DMS53 treated with DMSO at 0.1 percent for 48 hours (cell line): ENCODE results near the gene FAM200C.
"Not testable (repeated sequence)": the region's sequence is repeated elsewhere in the genome, so short reads cannot be mapped to it uniquely, and the experiment has no call there.

Experiments
- DNase-seq: peaks from one replicate; lab custom pipeline; 2025; ENCODE audit not compliant: unreplicated experiment; lab: John Stamatoyannopoulos, UW

FAM200C gene

DNA sequence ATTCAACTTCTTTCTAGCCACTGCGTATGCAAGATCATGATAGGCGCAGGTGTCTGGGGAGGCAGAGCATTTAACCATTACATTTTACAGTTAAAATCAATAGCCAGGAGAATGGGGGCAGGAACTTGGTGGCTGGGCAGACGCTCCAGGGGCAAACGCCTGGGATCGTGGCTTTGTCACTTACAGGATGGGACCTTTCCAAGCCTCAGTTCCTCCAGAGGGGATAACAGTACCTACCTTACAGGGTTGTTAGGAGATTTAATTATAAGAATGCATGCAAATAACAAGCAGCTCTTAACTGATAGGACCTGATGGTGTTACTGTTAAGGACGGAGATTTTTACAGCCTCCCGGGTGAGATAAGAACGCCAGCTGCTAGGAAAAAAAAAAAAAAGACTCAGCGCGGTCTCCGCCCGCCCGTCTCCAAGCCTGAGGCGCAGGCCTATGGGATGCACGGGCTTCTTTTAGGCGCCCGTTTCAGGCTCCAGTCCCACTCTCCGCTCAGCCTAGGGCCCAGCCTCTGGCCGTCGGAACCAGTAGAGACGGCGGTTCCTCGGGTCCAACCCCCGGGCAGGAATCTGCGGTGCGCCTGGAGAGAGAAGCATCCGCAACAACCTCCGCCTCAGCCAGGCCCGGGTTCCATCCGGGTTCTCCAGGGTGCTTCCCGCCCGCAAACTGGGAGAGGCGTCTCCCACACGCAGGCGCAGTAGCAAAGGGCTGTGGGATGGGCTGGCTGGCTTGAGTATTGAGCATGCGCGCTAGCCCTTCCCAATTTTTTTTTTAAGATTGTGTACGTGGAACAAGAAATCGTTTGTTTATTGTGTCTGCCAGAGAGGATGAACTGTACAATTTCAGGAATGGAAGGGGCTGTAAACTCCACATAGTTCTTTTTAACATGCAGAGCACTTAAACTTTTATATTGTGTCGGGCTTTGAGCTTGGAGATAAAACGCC is at the start of gene FAM200C:
Gene FAM200C, minus strand, starts transcription at position 653 of the 952 bp plus-strand sequence. CDS start 4,564 bp downstream, outside the sequence.
- peak; percentile 94 for DNase-seq

DNA sequence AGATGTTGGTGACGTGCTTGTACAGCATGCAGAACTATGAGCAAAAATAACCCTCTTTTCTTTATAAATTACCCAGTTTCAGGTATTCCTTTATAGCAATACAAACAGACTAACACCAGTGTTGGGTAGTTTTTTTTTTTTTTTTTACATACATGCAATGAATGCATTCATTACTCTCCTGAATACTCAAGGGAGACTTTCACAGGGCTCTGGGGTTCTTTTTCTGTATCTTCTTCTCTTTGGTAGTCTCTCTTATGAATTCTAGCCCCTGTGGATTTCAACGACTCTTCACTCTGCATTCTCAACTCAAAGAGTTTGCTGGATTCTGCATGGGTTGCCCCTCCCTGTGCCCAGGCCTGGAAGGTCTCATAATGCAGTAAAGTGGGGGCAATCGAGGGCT is 49.6 kb upstream of the FAM200C start:
- no peak for DNase-seq

GRCh38 chr5:160448886-160449285 is 49.0 kb upstream of the FAM200C start:
- DNase-seq = no peak

DNA sequence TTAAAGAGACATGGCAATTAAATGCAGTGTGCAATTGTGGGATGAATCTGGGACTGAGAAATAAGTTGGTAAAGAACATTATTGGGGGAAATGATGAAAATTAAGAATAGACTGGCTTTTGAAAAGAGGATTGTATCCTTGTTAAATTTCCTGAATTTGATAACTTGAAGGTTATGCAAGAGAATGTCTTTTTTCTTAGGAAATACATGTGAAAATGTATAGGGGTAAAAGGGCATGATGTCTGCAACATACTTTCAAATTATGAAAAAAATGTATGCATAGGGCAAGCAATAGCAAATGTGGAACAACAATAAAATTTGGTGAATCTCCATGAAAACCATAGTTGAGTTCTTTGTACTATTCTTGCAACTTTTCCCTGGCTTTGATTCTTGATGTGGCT is 45.9 kb upstream of the FAM200C start:
- DNase-seq = no peak

DNA sequence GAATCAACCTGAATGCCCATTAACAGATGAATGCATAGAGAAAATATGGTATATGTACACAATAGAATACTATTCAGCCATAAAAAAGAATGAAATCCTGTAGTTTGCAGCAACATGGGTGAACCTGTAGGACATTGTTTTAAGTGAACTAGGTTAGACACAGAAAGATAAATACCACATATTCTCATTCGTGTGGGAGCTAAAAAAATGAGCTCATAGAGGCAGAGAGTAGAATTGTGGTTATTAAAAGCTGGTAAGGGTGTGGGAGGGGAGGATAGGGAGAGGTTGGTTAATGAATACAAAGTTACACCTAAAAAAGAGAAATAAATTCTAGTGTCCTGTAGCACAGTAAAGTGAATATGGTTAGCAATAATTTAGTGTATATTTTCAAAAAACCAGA is 45.3 kb upstream of the FAM200C start:
- no peak for DNase-seq

DNA sequence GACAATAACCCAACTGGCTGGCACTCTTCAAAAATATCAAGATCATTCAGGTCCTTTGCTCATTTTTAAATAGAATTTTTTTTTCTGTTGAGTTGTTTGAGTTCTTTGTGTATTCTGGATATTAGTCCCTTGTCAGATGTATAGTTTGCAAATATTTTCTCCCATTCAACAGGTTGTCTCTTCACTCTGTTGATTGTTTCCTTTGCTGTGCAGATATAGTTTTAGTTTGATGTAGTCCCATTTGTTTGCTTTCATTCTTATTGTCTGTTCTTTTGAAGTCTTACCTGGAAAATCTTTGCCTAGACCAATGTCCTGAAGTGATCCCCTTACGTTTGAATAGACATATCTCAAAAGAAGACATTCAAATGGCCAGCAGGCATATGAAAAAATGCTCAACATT is 44.6 kb upstream of the FAM200C start:
- DNase-seq = no peak

DNA sequence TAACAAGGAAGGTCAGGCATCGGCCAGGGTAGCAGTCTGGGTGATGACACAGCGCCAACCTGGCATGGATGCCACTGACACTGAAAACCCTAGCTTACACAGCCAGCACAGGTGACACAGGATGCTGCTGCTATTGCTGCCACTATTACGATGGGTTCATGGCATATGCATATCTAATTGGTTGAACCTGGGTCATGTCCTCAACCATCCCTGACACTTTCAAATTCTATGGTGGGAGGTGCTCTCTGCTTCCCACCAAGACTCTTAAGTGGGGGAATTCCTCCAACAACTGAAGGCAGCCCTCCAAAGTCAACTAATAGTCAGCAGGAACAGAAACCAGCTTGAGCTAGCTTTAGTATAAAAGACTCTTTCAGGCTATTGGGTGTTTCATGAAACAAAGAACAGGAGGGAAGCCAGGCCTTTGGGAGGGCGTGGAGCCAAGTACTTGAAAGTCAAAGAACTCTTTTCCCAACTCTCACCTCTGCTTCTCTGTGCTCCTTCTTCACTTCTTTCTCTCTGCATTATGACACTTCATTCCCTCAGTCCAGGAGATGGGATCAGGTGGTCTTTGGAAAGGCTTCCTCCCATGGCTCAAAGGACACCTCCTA is 43.1 kb upstream of the FAM200C start:
- DNase-seq = no peak

- DNase-seq = no peak
Observed at GRCh38 chr5:160441311-160441781, 41.5 kb upstream of the FAM200C start.

DNA sequence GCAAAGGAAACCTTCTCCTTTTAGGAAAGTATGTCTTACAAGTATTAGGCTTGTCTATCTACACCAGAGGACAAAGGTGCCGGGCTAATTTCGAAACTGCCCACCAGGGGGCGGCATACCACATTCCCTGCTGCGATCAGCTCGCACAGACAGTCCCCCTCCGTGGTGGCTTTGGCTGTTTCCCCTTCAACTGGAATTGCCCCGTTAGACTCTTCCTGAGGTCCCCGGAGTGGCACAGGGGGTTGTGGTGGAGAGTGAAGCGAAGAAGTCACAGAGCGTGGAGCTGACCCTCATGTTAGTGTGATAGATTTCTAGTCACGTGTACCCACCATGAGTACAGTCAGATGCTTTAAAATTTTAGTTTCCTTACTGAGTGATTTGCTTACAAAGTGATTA is 39.3 kb upstream of the FAM200C start:
- DNase-seq = peak; percentile 95

DNA sequence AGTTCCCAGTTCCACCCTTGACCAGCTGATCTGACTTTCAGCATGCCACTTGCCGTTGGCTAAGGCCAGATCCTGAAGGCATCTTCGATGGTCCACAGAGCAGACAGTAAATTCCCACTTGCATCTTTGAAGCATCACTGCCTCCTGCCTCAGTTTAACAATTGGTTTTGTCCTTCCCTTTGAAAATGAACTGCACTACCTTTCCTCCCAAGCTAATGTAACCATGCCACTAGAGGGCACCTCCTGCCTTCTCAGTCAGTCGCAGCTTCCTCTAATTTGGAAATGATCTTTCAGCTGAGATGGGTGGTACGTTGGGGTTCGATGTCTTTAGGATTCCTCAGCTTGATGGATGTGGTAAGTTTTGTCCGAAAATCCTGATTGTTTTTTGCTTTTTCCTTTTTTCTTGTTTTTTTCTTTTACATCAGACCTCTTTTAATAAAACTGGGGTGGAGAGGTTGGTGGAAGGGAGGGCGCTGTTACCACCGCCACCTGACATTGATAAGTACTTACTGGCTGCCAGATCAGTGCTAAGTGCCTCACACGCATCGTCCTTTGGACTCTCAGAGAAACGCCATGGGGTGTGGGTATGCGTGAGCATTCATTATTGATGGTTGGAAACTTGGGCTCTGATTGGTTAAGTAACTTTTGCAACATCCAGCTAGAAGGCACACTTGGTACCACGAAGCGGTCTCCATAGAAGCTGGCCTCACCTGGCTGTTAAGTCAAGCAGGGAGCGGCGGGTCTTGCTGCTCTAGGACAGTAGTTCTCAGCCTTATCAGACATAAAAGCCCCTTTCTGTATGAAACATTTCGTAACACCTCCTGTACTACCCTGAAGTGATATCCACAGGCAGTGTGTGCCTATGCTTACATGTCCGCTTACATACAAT is 38.7 kb upstream of the FAM200C start:
- peak; percentile 95 for DNase-seq

DNA sequence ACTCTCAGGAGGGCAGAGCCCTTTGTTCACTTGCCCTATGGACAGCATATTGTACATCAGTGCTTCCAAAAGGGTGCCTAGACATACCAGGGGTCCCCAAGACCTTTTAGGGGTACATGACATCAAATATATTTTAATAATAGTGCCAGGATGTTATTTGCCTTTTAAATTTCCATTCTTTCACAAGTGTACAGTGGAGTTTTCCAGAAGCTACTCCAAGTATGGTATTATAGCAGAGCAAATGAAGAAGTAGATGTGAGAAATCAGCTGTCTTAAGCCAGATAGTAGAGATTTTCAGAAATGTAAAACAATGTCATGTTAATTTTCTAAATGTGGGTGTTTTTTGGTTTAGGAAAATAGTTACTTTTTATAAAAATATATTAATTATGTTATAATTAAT is 37.4 kb upstream of the FAM200C start:
- DNase-seq = no peak

GRCh38 chr5:160436661-160437060 is 36.8 kb upstream of the FAM200C start:
- not testable (repeated sequence) for DNase-seq

DNA sequence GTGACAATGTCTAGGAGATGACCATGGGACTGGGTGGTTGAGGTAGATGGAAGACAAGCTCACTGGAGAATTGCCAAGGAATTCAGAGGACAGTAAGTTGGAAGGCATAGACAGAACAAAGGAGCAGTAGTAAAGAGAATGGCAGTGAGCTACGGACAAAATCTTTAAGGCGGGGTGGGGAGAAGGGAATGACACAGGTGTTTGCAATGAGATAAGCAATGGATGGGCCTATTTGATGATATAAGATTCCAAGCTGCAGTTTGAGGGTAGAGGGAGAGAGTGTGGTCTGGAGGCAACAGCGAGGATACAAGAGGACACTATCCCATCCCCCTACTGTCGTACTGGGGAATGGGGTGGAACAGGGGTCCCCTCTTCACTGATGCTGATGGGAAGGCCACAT is 36.2 kb upstream of the FAM200C start:
- no peak for DNase-seq

DNA sequence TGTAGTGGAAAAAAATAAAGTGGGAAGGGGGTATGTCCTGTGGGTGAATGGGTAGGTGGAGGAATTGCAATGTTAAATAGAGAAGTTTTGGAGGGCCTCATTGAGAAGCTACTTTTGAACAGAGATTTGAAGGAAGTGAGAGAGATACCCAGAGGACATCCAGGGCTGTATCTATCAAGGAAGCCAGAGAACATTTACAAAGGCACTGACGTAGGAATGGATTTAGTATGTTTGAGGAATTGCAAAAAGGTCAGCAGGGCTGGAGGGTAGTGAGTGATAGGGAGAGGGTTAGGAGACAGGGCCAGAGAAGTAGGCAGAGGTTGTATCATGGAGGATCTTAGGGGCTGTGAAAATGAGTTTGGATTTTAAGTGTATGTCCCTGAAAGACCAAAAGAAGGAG is 35.7 kb upstream of the FAM200C start:
- DNase-seq = no peak

GRCh38 chr5:160434022-160434531 is 34.2 kb upstream of the FAM200C start:
- DNase-seq = no peak

DNA sequence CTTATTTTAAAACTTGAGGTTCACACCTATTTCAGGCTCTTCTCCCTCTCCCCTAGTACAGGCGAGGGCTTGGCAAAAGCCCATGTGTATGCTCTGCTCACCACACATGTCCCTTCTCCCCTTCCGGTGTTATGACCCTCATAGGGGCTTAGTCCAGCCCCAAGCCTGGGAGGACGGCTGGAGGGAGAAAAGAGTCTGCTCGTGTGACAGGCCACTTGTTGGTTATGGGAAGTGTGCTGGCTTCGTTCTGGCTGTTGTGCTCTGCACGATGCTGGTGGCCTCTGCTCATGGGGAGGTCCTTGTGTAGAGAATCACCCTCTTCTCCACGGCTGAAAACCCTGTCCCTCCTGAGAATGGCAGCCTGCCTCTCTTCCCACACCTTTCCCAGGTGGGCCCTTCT is 32.9 kb upstream of the FAM200C start:
- DNase-seq = no peak

GRCh38 chr5:160432196-160432595 is 32.3 kb upstream of the FAM200C start:
- DNase-seq = no peak

DNA sequence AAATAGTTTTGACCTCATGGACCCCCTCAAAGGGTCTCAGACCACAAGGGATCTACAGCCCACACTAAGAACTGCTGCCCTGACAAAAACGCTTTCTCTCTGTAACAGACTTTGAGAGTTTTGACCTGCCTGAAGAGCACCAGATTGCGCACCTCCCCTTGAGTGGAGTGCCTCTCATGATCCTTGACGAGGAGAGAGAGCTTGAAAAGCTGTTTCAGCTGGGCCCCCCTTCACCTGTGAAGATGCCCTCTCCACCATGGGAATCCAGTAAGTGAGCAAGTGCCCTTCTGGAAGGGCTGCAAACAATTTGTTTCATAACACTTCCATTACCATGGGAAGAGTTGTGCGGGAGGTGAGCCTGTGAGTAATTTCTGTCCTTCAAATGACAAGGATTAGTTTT is 27.8 kb upstream of the FAM200C start:
- no peak for DNase-seq

GRCh38 chr5:160423099-160423498 is 23.2 kb upstream of the FAM200C start:
- peak; percentile 42 for DNase-seq

DNA sequence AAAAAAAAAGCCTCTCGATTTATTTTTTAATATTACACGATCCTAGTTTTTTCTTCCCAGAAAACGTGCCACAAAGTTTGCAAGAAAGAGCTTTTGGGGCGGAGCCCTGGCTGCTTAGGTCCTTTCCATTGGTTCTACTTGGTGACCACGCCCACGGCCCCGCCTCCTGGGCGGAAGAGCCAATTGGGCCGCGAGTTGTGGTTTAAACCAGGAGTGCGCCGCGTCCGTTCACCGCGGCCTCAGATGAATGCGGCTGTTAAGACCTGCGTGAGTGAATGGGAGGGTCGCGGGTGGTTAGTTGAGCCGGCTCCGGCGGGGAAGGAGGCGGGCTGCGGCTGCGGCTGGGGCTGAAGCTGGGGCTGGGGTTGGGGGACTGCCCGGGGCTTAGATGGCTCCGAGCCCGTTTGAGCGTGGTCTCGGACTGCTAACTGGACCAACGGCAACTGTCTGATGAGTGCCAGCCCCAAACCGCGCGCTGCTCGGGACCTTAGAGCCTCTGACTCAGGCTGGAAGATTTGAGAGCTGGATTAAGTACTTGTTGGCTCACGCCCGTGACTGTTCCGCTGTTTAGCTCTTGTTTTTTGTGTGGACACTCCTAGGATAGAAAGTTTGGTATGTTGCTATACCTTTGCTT is 21.9 kb upstream of the FAM200C start, which contains the start of gene PTTG1:
Gene PTTG1, plus strand, starts transcription at position 231 of the 634 bp plus-strand sequence. CDS start 458 bp downstream, outside the sequence.
- DNase-seq = peak; percentile 94

DNA sequence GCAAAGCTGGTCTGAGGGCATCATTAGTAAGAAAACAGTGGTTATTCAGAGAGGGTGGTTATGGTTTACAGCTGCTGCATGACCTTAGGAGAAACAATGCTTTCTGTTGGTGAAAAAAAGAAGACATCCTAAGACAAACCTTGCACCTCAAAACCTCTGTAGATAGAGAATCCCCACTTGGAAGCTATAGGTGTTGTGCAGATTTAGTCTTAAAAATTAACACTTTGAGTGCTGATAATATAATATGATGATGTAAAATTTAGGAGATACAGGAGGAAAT is 20.4 kb upstream of the FAM200C start:
- no peak for DNase-seq
